Ishikawa (cell line): ENCODE measurements around the gene SLC22A3.

Experiments used
- CEBPB ChIP-seq: IDR thresholded peaks from 2 replicates; pipeline ENCODE4 v1.6.1; 2012
- CREB1 ChIP-seq: IDR thresholded peaks from 2 replicates; pipeline ENCODE4 v1.6.1; 2012; ENCODE audit warnings: low read depth
- EGR1 ChIP-seq: IDR thresholded peaks from 2 replicates; pipeline ENCODE4 v1.6.1; 2012
- EP300 ChIP-seq: IDR thresholded peaks from 2 replicates; pipeline ENCODE4 v1.6.1; 2012; ENCODE audit warnings: borderline replicate concordance
- FOXM1 ChIP-seq: IDR thresholded peaks from 2 replicates; pipeline ENCODE4 v1.6.1; 2012; ENCODE audit warnings: low read depth, borderline replicate concordance
- NFIC ChIP-seq: IDR thresholded peaks from 2 replicates; pipeline ENCODE4 v1.6.1; 2012
- RAD21 ChIP-seq: IDR thresholded peaks from 2 replicates; pipeline ENCODE4 v1.6.1; 2012; ENCODE audit warnings: low read depth
- TAF1 ChIP-seq: IDR thresholded peaks from 2 replicates; pipeline ENCODE4 v1.6.1; 2012; ENCODE audit warnings: low read depth, mild to moderate bottlenecking
- TCF12 ChIP-seq: IDR thresholded peaks from 2 replicates; pipeline ENCODE4 v1.6.1; 2012; ENCODE audit warnings: low read depth
- TEAD4 ChIP-seq: IDR thresholded peaks from 2 replicates; pipeline ENCODE4 v1.6.1; 2012
- YY1 ChIP-seq: IDR thresholded peaks from 2 replicates; pipeline ENCODE4 v1.6.1; 2012; ENCODE audit warnings: low read depth
- ZBTB7A ChIP-seq: IDR thresholded peaks from 2 replicates; pipeline ENCODE4 v1.6.1; 2012; ENCODE audit warnings: low read depth
- TF ChIP-seq, protein P1 (sequence below): IDR thresholded peaks from 2 replicates; pipeline ENCODE4 v1.6.1; 2012; ENCODE audit warnings: low read depth, mild to moderate bottlenecking
- TF ChIP-seq, protein P2 (sequence below): IDR thresholded peaks from 2 replicates; pipeline ENCODE4 v1.6.1; 2012
- TF ChIP-seq, protein P3 (sequence below): IDR thresholded peaks from 2 replicates; pipeline ENCODE4 v1.6.1; 2012

Gene SLC22A3

DNA sequence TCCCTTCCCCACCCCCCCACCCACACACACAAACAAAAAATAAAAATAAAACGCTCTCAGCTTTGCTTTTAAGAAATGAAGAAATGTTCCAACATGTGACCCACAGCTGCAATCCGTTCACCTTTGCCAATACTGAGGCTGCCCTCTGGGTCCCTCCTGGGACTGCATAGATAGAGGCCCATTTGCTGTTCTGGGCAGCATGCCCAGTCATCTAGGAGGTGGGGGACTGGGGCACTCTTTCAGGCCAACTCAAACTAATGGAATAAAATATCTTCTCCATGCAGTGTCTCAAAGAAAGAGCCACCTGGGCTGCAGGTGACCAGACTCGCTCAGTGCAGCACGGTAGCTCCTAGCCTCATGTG, 79.9 kb downstream of the SLC22A3 start:
- TF ChIP-seq TAF1: no peak
- TF ChIP-seq ZBTB7A: no peak
- TF ChIP-seq EGR1: no peak
- no peak for TF ChIP-seq NFIC
- no peak for TF ChIP-seq EP300
- TF ChIP-seq, protein P1, sequence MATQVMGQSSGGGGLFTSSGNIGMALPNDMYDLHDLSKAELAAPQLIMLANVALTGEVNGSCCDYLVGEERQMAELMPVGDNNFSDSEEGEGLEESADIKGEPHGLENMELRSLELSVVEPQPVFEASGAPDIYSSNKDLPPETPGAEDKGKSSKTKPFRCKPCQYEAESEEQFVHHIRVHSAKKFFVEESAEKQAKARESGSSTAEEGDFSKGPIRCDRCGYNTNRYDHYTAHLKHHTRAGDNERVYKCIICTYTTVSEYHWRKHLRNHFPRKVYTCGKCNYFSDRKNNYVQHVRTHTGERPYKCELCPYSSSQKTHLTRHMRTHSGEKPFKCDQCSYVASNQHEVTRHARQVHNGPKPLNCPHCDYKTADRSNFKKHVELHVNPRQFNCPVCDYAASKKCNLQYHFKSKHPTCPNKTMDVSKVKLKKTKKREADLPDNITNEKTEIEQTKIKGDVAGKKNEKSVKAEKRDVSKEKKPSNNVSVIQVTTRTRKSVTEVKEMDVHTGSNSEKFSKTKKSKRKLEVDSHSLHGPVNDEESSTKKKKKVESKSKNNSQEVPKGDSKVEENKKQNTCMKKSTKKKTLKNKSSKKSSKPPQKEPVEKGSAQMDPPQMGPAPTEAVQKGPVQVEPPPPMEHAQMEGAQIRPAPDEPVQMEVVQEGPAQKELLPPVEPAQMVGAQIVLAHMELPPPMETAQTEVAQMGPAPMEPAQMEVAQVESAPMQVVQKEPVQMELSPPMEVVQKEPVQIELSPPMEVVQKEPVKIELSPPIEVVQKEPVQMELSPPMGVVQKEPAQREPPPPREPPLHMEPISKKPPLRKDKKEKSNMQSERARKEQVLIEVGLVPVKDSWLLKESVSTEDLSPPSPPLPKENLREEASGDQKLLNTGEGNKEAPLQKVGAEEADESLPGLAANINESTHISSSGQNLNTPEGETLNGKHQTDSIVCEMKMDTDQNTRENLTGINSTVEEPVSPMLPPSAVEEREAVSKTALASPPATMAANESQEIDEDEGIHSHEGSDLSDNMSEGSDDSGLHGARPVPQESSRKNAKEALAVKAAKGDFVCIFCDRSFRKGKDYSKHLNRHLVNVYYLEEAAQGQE: no peak
- no peak for TF ChIP-seq CEBPB
- TF ChIP-seq, protein P2, sequence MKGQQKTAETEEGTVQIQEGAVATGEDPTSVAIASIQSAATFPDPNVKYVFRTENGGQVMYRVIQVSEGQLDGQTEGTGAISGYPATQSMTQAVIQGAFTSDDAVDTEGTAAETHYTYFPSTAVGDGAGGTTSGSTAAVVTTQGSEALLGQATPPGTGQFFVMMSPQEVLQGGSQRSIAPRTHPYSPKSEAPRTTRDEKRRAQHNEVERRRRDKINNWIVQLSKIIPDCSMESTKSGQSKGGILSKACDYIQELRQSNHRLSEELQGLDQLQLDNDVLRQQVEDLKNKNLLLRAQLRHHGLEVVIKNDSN: no peak
- TF ChIP-seq FOXM1: no peak
- TF ChIP-seq TCF12: no peak
- TF ChIP-seq YY1: no peak

DNA sequence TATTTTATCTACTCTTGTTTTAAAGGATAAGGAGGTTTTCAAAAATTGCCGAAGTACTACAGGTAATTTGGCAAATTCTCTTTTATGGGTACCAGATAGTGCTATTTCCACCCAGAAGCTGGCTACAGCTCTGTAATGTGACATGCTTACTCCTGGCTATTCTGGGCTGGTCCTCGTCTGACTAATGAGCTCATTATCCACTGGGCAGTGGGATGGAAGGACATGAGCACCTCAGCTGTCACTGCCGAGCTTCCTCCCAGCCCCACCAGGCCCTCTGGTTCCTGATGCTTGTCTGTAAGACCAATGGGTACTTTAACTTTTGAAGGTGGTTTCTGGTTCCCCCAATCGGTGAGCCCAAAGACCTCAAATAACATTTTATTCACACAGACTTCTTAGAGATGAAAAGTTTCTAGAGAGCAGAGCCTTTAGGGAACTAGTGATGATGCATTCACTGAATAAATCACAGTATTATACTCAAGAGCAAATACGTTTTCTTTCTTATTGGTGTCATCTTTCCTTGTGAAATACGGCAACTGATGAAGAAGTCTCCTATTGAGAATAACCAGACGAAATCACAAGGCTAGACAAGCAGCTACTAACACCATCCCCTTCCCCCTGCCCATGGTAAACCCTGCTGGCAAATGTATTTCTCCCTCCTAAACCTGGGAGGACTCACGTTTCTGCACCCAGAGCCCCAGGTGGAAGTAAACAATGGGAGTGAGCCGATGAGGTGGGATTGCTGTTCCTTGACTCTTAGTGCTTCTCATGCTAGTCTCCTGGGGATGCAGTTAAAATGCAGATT, 80.8 kb downstream of the SLC22A3 start:
- TF ChIP-seq, protein P1: no peak
- TF ChIP-seq EP300 (no peak), FOXM1 (no peak), RAD21 (no peak), CEBPB (no peak), YY1 (no peak), TAF1 (no peak), EGR1 (no peak), ZBTB7A (no peak), CREB1 (no peak), NFIC (no peak), TCF12 (no peak), TEAD4 (no peak)
- TF ChIP-seq, protein P3, sequence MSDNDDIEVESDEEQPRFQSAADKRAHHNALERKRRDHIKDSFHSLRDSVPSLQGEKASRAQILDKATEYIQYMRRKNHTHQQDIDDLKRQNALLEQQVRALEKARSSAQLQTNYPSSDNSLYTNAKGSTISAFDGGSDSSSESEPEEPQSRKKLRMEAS: no peak
- TF ChIP-seq, protein P2: no peak

DNA sequence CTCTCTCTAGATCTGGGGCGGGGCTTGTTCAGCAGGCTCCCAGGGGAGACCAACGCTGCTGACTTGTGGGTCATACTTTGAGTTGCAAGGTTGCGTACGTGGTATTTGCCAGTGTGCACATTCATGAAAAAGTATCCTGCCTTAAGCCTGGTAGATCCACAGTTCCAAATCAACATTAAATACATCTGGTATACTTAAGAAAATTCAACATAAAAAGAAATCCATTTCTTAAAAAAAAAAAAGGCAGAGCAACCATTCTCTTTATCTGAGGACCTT, 81.4 kb downstream of the SLC22A3 start:
- TF ChIP-seq NFIC (no peak), TEAD4 (no peak), TCF12 (no peak), RAD21 (no peak), TAF1 (no peak), EP300 (no peak), YY1 (no peak)
- TF ChIP-seq, protein P1: no peak
- TF ChIP-seq, protein P2: no peak

DNA sequence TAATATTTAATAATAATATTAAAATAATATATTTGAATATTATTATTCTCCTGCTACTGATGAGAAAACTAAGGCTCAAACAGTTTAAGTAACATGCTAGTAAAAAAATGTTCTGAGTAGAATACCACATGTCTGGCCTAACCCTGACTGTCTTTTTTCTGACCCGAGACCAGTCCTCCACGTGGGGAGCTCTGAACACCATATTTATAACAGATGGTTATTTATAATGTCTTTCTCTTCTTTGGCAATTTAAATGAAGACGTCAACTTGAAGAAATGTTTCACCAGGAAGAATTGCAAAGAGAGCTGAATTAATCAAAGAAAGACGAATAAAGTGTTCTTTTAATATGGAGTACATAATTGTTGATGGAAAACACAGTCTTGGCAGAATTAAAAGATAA, 82.0 kb downstream of the SLC22A3 start:
- TF ChIP-seq RAD21 (no peak), YY1 (no peak), CEBPB (no peak), NFIC (no peak), TAF1 (no peak), EGR1 (no peak), ZBTB7A (no peak), TCF12 (no peak), CREB1 (no peak), FOXM1 (no peak), TEAD4 (no peak), EP300 (no peak)
- TF ChIP-seq, protein P2: no peak
- TF ChIP-seq, protein P1: no peak
- TF ChIP-seq, protein P3: no peak
